ENCODE data around the gene HCFC1R1.

HCFC1R1 gene

DNA sequence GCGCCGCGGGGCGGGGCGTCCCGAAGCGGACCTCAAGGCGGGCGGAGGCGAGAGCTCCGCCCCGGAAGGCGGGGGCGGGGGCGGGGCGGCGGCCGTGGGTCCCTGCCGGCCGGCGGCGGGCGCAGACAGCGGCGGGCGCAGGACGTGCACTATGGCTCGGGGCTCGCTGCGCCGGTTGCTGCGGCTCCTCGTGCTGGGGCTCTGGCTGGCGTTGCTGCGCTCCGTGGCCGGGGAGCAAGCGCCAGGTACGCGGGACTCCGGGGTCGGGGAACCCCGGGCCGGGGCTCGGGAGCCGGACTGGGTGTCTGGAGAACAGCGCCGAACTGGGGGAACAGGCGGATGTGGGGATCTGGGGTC is 3.5 kb downstream of the HCFC1R1 start, which contains the start of gene TNFRSF12A:
Gene TNFRSF12A (plus strand): TSS at position 122 of the 357 bp plus-strand sequence. CDS start 30 bp downstream, at position 152.
- DNase-seq (ENCODE audit: low spot score): peak; percentile 66

DNA sequence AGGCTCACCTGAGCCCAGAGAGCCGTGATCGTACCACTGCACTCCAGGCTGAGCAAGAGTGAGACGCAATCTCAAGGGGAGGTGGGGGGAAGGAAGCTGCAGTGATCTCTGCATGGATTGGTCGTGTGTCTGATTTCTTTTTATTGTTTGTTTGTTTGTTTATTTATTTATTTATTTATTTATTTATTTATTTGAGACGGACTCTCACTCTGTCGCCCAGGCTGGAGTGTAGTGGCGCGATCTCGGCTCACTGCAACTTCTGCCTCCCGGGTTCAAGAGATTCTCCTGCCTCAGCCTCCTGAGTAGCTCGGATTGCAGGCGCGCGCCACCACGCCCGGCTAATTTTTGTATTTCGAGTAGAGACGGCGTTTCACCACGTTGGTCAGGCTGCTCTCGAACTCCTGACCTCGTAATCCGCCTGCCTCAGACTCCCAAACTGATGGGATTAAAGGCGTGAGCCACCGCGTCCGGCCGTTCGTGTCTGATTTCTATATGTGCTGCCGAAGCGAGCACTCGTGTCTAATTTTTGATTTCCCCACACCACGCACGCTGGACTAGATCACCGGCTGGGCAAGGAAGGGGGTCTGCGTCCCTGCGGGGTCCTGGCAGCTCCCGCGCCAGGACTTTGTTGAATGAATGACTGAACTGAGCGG is 4.0 kb downstream of the HCFC1R1 start:
- DNase-seq (ENCODE audit: low spot score): no peak

DNA sequence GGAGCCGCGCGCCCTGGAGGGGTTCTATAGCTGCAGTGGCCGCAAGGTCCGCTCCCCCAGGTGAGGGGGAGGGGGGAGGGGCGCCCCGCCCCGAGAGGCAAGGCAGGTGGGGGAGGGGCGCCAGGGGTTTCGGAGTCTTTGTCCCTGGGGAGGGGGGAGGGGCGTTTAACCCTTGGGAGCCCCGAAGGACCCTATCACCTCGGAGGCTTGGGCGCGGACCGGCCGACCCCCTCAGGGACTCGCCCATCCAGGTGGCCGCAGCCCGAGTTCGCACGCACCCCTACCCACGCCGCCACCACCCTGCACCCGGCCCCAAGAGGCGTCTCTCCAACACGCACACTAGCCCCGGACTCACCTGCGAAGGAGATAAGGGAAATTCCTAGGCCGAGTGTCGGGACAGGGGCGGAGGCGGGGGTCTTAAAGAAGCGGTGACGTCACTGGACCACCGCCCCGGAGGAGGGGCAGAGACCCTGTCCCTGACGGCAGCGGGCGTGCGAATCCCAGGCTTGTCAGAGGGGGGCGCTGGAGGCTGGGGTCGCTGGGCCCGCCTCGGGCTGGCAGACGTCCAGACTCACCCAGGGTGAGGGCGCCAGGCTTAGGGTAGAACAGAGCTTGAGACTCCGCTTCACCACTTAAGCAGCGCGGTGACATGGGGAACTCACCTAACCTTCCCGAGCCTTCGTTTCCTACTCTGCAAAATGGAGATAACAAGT is 5.8 kb downstream of the HCFC1R1 start, which contains the start of gene CLDN6:
Gene CLDN6 (minus strand): TSS at position 390 of the 713 bp plus-strand sequence. CDS start 2,162 bp downstream, outside the sequence.
- DNase-seq (ENCODE audit: low spot score): no peak

DNA sequence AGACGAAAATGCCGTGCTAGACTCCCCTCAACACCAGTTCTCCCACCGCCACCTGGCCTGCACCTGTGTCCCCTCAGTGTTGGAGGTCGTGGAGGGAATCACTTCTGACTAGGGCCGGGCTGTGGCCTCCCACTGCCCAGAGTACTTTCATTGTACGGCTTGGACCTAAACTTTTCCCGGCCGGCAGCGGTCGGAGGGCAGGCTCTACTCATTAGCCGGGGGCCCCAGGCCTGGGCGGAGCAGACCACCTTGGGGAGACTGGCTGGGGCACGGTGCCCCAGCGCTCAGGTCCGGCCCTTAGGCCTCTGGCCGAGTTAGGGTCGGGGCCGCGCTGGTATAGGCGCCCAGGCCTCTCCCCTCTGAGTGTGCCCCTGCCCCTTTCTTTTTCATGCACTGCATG is 6.4 kb downstream of the HCFC1R1 start:
- DNase-seq (ENCODE audit: low spot score): no peak

DNA sequence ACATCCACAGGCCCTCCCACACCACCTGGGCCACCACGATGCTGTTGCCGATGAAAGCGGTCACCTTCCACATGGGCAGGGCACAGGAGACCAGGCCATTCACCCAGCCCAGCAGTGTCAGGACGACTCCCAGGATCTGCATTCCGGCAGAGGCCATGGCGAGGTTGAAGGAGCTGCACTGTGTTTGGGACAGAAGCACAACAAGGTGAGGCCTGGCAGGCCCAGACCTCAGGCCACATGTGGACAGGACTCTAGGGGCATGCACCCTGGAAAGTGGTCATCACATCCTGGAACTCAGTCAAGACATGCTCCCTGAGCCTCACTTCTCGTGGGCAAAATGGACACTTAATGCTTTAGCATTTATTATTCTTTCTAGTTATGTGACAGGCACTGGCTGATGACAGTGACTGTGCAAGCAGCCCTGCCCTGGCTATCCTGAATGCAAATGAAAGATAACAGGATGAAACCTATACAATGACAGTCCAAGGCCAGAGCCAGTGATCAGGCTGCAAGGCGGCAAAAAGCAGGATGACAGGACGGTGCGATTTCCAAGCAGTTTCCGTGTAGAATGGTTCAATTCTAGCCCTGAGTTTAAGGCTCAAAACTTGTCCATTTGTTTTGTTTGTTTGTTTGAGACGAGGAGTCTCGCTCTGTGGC is 7.7 kb downstream of the HCFC1R1 start:
- DNase-seq (ENCODE audit: low spot score): no peak

DNA sequence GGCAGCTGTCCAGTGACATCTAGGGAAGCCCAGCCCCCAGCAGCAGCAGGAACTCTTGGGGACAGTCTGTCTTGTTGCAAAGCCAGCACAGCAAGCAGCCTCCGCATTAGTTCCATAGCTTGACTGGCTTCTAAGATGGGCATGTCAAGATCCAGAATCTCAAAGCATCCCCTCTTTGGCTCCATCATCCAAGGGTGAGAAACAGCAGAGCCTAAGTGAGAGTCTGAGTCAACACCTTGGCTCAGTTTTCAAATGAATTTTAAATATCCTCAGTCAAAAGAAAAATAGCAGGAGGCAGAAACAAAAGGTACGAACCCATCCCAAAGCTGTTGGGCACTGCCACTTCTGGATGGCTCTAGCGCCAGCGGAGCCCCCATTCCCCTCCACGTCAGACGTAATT is 8.8 kb downstream of the HCFC1R1 start:
- DNase-seq (ENCODE audit: low spot score): no peak

DNA sequence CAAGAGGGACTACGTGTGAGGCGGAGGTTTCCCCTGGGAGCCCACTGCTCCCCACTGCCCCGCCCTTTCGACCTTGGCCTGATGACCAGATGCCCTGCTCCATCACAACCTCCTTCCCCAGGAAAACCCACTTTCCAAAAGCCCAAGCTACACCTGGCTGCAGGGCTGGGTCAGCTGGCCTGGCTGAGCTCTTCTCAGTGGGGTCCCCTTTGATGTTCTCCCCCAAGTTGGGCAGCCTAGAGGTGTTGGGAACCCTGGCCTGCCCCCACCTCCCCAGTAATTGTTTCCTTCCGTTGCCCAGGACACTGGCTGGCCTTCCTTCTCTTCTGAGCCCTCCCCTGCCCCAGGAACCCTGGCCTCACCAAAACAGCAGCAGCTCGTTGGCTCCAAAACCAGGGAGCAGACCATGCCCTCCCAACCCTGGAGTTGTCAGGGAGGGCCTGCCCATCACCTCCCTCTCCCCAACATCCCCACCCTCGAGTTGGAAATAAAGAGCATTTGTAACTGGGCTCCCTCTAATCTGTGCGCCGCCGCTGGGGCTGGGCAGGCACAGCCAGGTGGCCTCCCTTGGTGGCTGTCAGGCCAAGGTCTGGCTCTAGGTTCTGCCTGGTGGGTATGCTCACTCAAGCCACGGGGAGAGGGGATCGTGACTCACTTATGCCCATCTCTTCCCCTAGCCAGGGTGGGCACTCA is 9.6 kb downstream of the HCFC1R1 start:
- no peak for DNase-seq (ENCODE audit: low spot score)

DNA sequence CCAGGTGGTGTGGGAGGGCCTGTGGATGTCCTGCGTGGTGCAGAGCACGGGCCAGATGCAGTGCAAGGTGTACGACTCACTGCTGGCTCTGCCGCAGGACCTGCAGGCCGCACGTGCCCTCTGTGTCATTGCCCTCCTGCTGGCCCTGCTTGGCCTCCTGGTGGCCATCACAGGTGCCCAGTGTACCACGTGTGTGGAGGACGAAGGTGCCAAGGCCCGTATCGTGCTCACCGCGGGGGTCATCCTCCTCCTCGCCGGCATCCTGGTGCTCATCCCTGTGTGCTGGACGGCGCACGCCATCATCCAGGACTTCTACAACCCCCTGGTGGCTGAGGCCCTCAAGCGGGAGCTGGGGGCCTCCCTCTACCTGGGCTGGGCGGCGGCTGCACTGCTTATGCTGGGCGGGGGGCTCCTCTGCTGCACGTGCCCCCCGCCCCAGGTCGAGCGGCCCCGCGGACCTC is 10.2 kb downstream of the HCFC1R1 start:
- no peak for DNase-seq (ENCODE audit: low spot score)

DNA sequence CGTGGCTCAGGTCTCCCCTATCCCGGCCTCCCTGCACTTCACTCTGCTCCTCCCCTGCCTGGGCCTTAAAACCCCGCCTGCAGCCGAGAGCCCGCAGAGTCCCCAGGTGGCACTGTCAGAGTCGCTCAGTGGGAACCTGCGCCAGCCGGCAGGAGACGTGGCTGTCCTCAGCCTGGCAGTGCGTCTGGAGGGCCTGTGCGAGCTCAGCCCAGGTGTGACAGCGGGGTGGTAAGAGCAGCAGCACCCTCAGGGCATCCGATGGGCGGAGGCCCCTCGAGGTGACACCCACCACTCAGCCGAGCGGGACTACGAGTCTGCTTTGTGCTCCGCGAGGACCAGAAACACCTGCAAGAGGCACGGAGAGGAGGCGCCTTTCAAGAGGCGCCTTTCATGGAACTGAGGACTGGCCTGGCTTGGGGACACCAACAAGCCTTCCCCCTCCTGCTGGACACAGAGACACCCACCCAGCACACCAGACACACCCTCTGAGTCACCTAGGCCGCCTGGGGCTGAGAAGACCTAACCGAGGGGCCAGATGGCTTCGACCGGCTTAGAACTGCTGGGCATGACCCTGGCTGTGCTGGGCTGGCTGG is 10.8 kb downstream of the HCFC1R1 start, which contains the start of gene CLDN9:
Gene CLDN9 (plus strand): TSS at position 96 of the 593 bp plus-strand sequence. CDS start 440 bp downstream, at position 536.
- DNase-seq (ENCODE audit: low spot score): no peak

DNA sequence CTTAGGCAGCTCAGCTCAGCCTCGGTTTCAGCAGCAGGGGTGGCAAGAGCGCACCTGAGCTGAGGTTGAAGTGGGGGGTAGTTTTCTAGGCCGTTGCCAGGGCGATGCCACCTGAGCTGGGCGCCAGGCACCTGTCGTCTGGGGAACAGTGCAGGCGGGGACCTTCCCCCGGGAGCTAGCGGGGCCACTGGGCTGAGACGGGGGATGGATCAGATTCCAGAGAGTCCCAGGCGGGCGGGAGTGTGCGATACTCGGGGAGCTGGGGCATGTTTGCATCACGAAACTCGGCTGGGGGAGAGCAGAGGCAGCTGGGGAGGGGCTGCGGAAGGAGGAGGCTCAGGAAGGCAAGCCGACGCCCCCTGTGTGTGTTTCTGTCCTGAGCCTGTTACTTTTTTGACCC is 11.5 kb downstream of the HCFC1R1 start:
- DNase-seq (ENCODE audit: low spot score): no peak

DNA sequence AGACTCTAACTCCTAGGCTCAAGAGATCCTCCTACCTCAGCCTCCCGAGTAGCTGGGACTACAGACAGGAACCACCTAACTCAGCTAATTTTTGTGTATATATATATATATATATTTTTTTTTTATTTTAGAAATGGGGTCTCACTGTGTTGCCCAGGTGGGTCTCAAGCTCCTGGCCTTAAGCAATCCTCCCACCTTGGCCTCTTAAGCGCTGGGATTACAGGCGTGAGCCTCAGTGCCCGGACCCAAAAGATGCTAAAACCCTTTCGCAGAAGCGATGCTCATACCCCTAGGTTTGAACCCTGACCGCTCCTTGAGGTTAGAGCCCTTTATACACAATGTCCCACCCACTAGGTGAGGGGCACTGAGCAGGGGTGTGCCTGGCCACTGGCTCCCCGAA is 13.2 kb downstream of the HCFC1R1 start:
- no peak for DNase-seq (ENCODE audit: low spot score)

DNA sequence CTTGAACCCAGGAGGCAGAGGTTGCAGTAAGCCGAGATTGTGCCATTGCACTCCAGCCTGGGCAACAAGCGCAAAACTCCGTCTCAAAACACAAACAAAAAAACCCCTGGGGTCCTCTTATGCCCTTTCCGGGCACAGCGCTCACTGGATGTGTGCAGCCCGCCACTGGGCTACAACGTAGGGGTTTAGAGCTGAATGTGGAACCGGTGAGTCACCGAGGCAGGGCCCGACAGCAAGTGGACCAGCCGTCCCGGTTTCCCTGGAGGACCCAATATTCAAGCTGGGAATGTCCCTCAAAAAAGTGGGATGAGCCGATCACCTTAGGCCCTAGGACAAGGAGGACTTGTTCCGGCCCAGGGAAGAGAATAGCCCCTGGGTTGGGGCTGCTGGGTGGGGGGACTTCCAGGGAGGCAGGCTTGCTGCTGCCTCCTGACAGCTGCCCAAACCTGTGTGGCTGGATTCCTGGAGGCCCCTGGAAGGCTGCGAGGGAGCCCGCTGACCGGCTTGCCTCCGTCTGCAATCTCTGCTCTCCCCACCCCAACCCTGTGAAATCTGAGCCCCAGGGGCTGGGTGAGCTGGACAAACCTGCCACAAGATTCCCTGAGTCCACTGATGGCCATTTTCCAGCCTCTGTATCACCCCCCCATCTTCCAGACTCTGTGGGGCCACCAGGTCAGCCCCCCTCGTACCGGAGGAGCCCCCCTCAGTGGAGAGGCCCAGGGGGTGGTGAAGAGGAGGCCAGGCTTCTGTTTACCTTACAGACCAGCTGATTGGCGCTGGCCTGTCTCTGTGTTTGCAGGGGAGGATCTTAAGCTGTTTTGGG is 14.0 kb downstream of the HCFC1R1 start:
- no peak for DNase-seq (ENCODE audit: low spot score)

DNA sequence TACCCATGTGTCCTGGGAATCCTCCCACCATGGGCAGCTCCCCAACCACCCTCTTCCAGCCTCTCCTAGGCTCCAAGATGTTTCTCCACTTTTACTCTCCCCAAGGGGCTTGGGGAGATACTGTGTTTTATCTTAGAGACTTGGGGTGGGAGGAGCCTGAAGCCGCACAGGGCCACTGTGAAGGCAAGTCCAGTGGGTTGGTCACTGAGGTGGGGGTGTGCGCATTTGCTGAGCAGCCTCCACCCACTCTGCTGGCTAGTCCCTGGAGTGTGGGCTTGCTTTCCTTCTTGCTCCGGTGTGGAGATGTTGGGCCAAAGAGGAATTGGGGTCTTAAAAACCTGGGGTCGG is 15.1 kb downstream of the HCFC1R1 start:
- DNase-seq (ENCODE audit: low spot score): no peak

DNA sequence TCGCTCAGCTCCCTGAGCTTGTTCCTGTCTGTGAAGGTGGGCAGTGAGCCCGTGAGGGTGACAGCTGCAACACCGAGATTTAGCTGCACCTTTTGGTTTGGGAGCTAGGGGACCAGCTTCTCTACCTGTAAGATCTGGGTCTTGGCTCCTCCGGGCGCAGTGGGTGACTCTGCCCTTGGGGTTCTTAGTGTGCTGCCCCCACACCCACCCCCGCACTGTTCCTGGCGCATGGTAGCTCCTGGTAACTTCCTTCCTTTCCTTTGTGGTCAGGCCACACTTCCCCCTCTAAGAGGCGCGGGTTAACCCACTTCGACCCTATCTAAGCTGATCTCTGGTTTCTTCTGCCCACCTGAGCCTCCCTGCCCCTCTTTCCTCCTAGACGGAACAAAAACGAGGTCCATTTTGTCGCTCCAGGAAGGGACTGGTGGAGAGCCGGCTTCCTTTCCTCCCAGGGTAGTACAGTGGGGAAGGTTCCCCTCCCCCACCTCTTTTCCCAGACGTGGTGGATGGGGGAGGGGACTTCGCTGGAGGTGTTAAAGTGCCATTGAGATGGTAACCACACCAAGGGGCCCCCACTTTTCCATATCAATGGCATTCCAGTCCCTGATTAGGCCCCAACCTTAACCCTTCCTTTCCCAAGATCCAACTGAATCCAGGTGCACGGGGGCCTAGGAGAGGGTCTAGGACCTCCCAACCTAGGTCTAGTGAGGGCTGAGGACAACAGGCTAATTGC is 15.6 kb downstream of the HCFC1R1 start:
- no peak for DNase-seq (ENCODE audit: low spot score)

DNA sequence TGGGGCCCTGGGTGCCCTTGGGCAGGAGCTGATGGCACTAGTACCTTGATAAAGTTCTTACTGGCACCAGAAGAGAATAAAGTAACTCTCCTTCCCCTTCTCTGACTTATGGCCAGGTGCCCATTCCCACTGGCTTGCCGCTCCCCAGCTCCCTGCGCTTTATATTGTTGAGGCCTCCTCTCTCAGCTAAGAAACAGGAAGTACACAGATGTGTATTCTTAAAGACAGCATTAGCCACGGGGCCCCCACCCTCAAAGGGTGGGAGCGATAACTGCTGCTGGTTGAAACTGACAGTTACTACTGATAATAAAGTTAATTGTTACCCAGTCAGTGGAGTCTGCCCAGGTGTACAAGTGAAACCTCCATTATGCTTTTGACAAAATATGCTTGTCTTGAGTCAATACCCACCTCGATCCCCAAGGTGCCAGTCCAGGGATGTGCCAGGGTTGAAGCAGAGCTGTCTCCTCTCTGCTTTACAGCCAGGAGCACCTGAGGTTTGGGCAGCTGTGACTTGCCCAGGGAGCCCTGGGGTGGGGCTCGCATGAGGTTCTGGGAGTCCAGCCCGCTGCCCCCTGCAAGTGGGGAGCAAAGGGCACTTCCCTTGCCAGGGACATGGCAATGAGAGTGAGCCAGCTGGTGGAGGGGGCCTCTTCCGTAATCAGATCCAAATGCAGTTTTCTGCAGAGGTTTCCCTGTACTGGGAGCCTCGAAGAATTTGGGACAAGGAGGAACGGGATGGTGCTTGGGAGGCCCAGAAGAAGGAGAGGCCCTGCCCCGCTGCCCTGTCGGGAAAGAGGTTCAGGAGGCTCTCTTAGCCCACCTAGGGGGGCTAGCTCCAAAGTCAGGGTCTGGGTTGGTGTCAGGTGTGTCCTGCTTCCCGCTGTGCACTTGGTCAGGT is 16.4 kb downstream of the HCFC1R1 start:
- no peak for DNase-seq (ENCODE audit: low spot score)

DNA sequence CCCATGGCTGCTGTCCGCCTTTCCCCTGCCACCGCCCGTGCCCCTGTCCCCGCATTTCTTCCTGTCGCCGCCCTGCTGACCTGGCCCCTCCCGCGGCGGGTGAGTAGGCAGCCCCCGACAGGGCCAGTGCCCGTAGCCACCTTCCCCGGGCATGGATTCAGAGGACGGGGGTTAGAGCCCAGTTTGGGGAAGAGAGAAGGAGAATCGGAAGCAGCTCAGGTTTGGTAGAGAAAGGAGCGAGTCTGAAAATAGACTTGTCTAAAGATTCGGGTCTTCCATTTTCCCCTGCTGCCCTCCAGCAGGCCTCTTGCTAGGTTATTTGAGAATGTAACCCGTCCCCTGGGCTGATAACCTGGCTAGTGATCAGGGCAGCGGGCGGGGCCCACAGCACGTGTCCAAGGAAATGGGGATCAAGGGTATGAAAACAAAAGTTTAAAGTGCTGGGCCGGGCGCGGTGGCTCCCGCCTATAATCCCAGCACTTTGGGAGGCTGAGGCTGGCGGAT is 18.9 kb downstream of the HCFC1R1 start:
- no peak for DNase-seq (ENCODE audit: low spot score)

DNA sequence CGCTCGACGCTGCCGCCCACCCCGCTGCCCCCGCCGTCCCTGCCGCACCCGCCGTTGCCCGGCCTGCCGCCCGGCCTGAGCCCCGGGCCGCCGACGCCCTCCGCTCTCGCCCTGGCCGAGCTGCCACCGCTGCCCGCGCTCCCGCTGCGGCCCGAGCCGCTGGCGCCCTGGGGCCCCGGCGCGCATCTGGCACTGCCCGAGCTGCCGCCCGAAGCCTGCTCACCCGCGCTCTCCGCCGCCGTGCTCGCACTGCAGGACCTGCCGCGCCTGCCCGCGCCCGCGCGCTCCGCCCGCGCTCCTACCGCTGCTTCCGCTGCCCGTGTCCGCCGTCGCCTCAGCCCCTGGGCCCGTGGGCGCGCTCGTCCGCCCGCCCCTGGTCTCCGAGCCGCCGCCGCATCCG is 19.4 kb downstream of the HCFC1R1 start:
- no peak for DNase-seq (ENCODE audit: low spot score)

DNA sequence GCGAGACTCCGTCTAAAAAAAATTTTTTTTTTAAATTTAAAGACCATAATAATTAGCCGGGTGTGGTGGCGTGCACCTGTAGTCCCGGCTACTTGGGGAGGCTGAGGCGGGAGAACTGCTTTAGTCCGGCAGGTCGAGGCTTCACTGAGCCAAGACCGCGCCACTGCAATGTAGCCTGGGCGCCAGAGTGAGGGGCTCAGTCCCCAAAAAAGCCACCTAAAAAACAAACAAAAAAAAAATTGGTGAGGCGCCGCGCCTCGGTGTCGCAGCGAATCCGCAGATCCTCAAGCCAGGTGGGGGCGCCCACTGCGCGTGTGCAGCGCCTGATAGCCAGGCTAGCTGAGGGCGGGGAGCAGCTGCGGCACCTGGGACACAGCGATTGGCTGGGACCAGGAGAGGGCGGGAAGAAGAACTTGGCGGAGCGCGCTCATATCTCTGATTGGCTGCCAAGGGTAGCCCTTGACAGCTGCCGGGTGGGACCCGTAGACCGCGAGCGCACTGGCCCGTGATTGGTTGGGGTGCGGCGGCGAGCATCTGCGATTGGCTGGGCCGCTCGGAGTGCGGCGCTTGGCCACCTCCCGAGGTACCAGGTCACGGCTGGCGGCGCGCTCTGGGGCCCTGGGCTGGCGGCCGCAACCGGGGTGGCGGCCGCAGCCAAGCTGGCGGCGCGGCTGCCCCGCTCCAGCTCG is 20.0 kb downstream of the HCFC1R1 start:
- peak; percentile 99 for DNase-seq (ENCODE audit: low spot score)

DNA sequence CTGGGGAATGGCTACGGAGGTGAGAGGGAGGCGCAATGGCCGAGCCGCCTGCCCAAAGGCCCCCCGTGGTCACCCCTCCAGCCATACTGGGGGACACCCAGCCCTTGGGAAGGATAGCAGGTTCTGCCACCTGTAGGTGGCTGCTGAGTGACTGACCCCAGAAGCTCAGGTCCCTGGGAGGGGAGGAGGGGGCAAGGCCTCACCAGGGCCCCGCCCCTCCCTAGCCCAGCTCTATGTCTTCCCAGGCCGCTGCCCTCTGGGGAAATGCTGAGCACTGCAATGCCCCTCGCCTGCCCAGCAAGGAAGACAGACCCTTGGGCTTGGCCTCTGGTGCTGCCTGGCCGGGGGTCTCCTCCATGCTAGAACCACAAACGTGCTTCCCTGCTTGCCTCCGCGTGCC is 22.4 kb downstream of the HCFC1R1 start:
- DNase-seq (ENCODE audit: low spot score): no peak
